HepG2 (cell line): ENCODE measurements around the gene FAM50A. TPM values are rescaled to one million over a fixed set of nuclear protein-coding genes. Genes with fewer than 3 reads are reported as not detected.
"Not testable (repeated sequence)": the region's sequence is repeated elsewhere in the genome, so short reads cannot be mapped to it uniquely, and the experiment has no call there.

Experiments
- ATAC-seq: fragments of 200-7000 bp; cut with Tn5 transposase; 3 replicates; pipeline ENCODE4 v1.9.1; 2020; ENCODE audit warnings: mild to moderate bottlenecking, moderate library complexity
- BruUV-seq: library from RNA; stranded (reverse); fragments of 400-500 nt; replicated peaks from 2 replicates; lab custom pipeline; 2021; lab: Mats Ljungman, UMichigan
- CTCF ChIA-PET: fragments of 300-600 bp; formaldehyde crosslinking; extraction: SDS; loops from one replicate; lab custom pipeline; 2021; ENCODE audit warnings: low total read pairs, inconsistent platforms, low intra/inter-chr PET ratio; lab: Yijun Ruan, JAX
- POLR2A ChIA-PET: fragments of 350-600 bp; sonication (Branson Sonifier 250); formaldehyde crosslinking; loops from one replicate; lab custom pipeline; 2020; ENCODE audit warnings: antibody characterized with exemption, inconsistent platforms; lab: Yijun Ruan, JAX
- DNase-seq: peaks from one replicate; pipeline ENCODE4 v3.0.0-alpha.2; 2015; ENCODE audit warnings: low spot score
- FAIRE-seq: peaks from 3 replicates; lab custom pipeline; 2011; peaks lifted over from hg19 to GRCh38; lab: Jason Lieb, UNC
- H2AFZ ChIP-seq: one replicate; pipeline ENCODE4 v1.6.1; 2011; ENCODE audit warnings: low read length, inconsistent platforms
- H3K27ac ChIP-seq: fragments of 300-600 bp; 3 replicates; pipeline ENCODE4 v1.8.0; 2011; ENCODE audit warnings: mixed run types, mild to moderate bottlenecking, mixed read lengths, low read length, inconsistent platforms; ENCODE audit not compliant: insufficient read depth; ENCODE audit errors: extremely low read length
- H3K27me3 ChIP-seq, 2 experiments: fragments of 200-600 bp in 1 of 2; 2 replicates in 1 of 2; 3 replicates in 1 of 2; pipeline versions ENCODE4 v1.6.0 to v1.8.0; 2011; ENCODE audit warnings: low read length in 2 of 2, mild to moderate bottlenecking in 2 of 2, moderate library complexity in 2 of 2, inconsistent platforms in 1 of 2; ENCODE audit not compliant: insufficient read depth in 2 of 2, control insufficient read depth in 1 of 2
- H3K36me3 ChIP-seq, 2 experiments: fragments of 200-600 bp in 1 of 2; replicated peaks in 1 of 2; 2 replicates in 1 of 2; 3 replicates in 1 of 2; pipeline versions ENCODE4 v1.5.1 to v1.8.0; 2011; ENCODE audit warnings: low read length in 2 of 2, inconsistent platforms in 1 of 2; ENCODE audit not compliant: insufficient read depth in 2 of 2, control insufficient read depth in 1 of 2
- H3K4me1 ChIP-seq: 2 replicates; pipeline ENCODE4 v1.5.1; 2012; ENCODE audit warnings: low read length, inconsistent platforms; ENCODE audit not compliant: insufficient read depth
- H3K4me2 ChIP-seq: 2 replicates; pipeline ENCODE4 v1.6.0; 2011; ENCODE audit warnings: low read depth, low read length, inconsistent platforms
- H3K4me3 ChIP-seq, 3 experiments: fragments of 200-600 bp in 1 of 3; sonication (generic), shearing (Covaris generic) in 1 of 3; replicated peaks in 1 of 3; 2 replicates each; pipeline ENCODE4 v1.5.1; 2011 to 2016; ENCODE audit warnings: low read length in 3 of 3, inconsistent platforms in 2 of 3, low read depth in 2 of 3, mild to moderate bottlenecking in 2 of 3, control low read depth in 1 of 3, mixed read lengths in 1 of 3; ENCODE audit not compliant: insufficient read depth in 1 of 3
- H3K79me2 ChIP-seq: one replicate; pipeline ENCODE4 v1.6.1; 2011; ENCODE audit warnings: low read length, inconsistent platforms; ENCODE audit not compliant: insufficient read depth
- H3K9ac ChIP-seq: 2 replicates; pipeline ENCODE4 v1.6.0; 2011; ENCODE audit warnings: mild to moderate bottlenecking, low read depth, low read length, inconsistent platforms; ENCODE audit not compliant: insufficient read depth
- H3K9me3 ChIP-seq: 2 replicates; pipeline ENCODE4 v1.5.1; 2012; ENCODE audit warnings: mild to moderate bottlenecking, low read length
- H4K20me1 ChIP-seq: 2 replicates; pipeline ENCODE4 v1.6.0; 2011; ENCODE audit warnings: inconsistent platforms, mild to moderate bottlenecking, low read length, moderate library complexity; ENCODE audit not compliant: insufficient read depth
- CAMTA2 ChIP-seq: sonication (generic); formaldehyde crosslinking; IDR thresholded peaks from 2 replicates; pipeline ENCODE4 v1.4.0; 2020; ENCODE audit warnings: mild to moderate bottlenecking, missing genetic modification reagents, borderline replicate concordance
- NBN ChIP-seq: fragments of 450-650 bp; conservative IDR thresholded peaks from 2 replicates; pipeline ENCODE4 v1.6.1; 2017
- PRMT3 ChIP-seq: sonication (generic); formaldehyde crosslinking; IDR thresholded peaks from 2 replicates; pipeline ENCODE4 v1.8.1; 2022; ENCODE audit warnings: low read depth, mild to moderate bottlenecking, moderate library complexity, missing genetic modification reagents, borderline replicate concordance
- RBFOX2 ChIP-seq: fragments of 200-400 bp; formaldehyde crosslinking; IDR thresholded peaks from 2 replicates; pipeline ENCODE4 v1.6.1; 2017; ENCODE audit warnings: low read depth, mild to moderate bottlenecking, low read length
- ZHX1 ChIP-seq: sonication (generic); formaldehyde crosslinking; IDR thresholded peaks from 2 replicates; pipeline ENCODE4 v1.8.1; 2022; ENCODE audit warnings: low read depth, mild to moderate bottlenecking, missing genetic modification reagents
- ZNF598 ChIP-seq: sonication (generic); formaldehyde crosslinking; IDR thresholded peaks from 2 replicates; pipeline ENCODE4 v1.5.1; 2020; ENCODE audit warnings: mild to moderate bottlenecking, missing genetic modification reagents, borderline replicate concordance
- WGBS: methylation state at CpG from one replicate; pipeline ENCODE4 v1.1.6; 2017; ENCODE audit warnings: low lambda C conversion rate; 5-methylcytosine and 5-hydroxymethylcytosine counted together
- in situ Hi-C: cut with HindIII; loops from 2 replicates; pipeline ENCODE4 v1.10.0; 2017; ENCODE audit warnings: low pct_unique_long_range_greater_than_20kb; ENCODE audit not compliant: extremely low pct_ligation_motif_present
- intact Hi-C: fragments of 100-400 bp; cut with micrococcal nuclease; formaldehyde crosslinking; loops from one replicate; pipeline ENCODE4 v1.10.0; 2022; ENCODE audit not compliant: unreplicated experiment
- polyA plus RNA-seq, 8 experiments: library from polyadenylated mRNA; depleted of rRNA in 3 of 8; stranded (reverse) in 7 of 8; unstranded in 1 of 8; fragments of >200 nt; fragmentation: Illumina TruSeq in 4 of 8; extraction: Trizol in 4 of 8; gene quantifications; 2 replicates each; pipeline versions ENCODE4 v1.2.1 to v1.2.3, GENCODE V29; 2011 to 2016; ENCODE audit warnings: low read depth in 4 of 8, missing spikeins in 1 of 8, mixed read lengths in 1 of 8; ENCODE audit not compliant: insufficient read depth in 1 of 8
- total RNA-seq, 5 experiments: library from RNA; depleted of rRNA; stranded (reverse); fragments of >200 nt; fragmentation: Illumina TruSeq; extraction: Trizol; gene quantifications; 2 replicates each; pipeline ENCODE4 v1.2.3, GENCODE V29; 2016; ENCODE audit warnings: low read depth in 1 of 5

FAM50A gene
- total and polyA plus RNA-seq, 2 of the 13 experiments (the other 11 are each of a cell fraction or from before 2014, with no cell fraction given): 30.7 to 40.7 TPM

- TF ChIP-seq ZHX1 (CRISPR knock-in tag): no peak
- TF ChIP-seq ZNF598 (CRISPR knock-in tag): no peak
- no peak for TF ChIP-seq CAMTA2 (CRISPR knock-in tag)
- no peak for TF ChIP-seq NBN
- TF ChIP-seq PRMT3 (CRISPR knock-in tag): no peak
These were observed 44.2 kb upstream of the FAM50A start (continued) for GRCh38 chrX:154399527-154400368.

GRCh38 chrX:154400369-154400817, 43.5 kb upstream of the FAM50A start:
- peak overlapping the region; percentile 98 for H3K27ac ChIP-seq
- H3K36me3 ChIP-seq: peaks cover 6 to 22% of the 10 kb centered on the region in 2 experiments; a peak in 4 of 5 replicates
- intact Hi-C loops, H3K27me3 ChIP-seq, H2AFZ ChIP-seq, DNase-seq, H3K9ac ChIP-seq, FAIRE-seq, CTCF ChIA-PET, ATAC-seq, BruUV-seq, H3K9me3 ChIP-seq: not testable (repeated sequence)
- TF ChIP-seq RBFOX2: peak; percentile 31; the same call in 1 of the 2 replicates
- peaks cover 32% of the 10 kb centered on the region for H3K4me1 ChIP-seq
- peaks cover 21% of the 10 kb centered on the region; the same call in 1 of the 2 replicates for H4K20me1 ChIP-seq
- H3K4me3 ChIP-seq: peak overlapping the region in 1 of 3 experiments; percentile 85; a peak in 1 of 6 replicates
- peak overlapping the region; percentile 97 for H3K4me2 ChIP-seq
- H3K79me2 ChIP-seq: peaks cover 21% of the 10 kb centered on the region
- POLR2A ChIA-PET: interaction anchor here (1.2 to 6.3 kb wide), 3 partner anchors 10 to 141 kb away, joined by 3 to 75 read pairs (median 24); partner anchors contain the start of genes ATP6AP1, DNASE1L1 and TAFAZZIN
- in situ Hi-C loops: loop anchor here (25.0 kb wide), 1 partner anchor 137 kb away; the partner anchor contains the start of genes G6PD and IKBKG
- no CpG with 5 or more reads among the region's 6 CpGs for WGBS
